Raji (cell line): Measurements from ENCODE around the gene SMIM36.

ENCODE experiments used
- POLR2A ChIP-seq: IDR thresholded peaks from 2 replicates; pipeline ENCODE4 v1.6.1; 2011; ENCODE audit warnings: low read depth, low read length, control low read depth; ENCODE audit not compliant: insufficient read depth

Gene SMIM36

DNA sequence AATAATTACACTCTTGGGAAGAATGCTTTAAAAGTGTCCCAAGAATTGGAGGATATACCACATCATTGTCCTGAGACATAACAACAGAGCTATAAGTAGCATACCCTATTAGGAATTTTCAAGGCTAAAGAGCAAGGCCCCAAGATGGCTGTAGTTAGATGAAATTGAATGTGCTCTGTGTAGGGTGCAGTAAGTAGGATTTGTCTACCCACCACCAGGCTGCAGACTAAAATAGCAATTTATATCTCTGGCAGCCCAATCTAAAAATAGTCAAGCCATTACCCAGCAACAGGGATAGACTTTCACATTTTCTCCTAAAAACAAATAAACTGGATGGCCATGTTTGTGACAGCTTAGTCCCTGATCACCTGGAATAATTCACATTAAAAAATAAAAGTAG, 95.3 kb downstream of the SMIM36 start:
- TF ChIP-seq POLR2A, result no peak

DNA sequence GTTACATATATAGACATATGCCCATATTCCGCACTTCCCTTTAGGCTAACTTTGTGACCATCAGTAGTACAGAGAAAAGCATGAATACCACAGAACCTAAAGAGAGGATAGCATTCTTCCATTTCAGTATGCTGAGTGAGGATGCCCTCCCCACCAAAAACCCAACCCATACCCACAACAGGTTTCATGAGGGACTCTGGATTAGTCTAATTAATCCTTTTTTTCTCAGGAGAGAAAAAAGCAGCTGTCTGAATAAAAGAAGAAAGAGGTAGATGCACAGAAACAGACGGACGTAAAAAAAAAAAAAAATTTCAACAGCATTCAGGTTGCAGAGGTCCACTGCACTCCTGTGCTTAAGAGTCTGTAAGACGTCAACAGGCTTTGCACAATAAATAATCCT, 96.3 kb downstream of the SMIM36 start:
- TF ChIP-seq POLR2A, result no peak

DNA sequence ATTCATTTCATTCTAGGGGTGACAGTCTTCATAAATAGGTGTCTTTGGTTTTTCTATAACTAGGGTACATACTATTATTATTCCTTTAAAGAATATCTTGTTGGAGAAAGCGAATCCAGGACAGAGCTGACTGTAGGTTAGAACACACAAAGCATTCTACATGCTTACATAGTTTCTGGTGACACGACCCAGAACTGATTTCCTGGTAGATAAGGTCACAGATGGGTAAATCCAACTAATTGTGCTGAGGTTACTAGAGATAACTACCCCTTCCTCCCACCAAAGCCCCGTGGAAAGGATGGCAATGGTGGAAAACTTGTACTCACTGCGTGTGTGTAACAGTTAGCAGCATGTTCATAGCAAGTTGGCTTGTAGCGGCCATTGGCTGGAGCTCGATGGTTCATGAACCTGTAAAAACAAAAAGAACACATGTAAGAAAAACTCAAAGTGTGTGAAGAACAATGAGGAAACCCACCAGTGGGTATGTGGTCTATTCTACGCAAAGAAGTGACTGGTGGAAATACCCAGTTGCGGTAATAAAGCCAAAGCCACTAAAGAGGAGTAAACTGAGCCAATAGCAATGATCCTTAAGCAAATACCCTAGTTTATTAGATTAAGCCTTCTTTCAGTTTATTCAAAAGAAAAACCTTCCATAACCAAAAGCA, 97.3 kb downstream of the SMIM36 start:
- TF ChIP-seq POLR2A, result no peak

DNA sequence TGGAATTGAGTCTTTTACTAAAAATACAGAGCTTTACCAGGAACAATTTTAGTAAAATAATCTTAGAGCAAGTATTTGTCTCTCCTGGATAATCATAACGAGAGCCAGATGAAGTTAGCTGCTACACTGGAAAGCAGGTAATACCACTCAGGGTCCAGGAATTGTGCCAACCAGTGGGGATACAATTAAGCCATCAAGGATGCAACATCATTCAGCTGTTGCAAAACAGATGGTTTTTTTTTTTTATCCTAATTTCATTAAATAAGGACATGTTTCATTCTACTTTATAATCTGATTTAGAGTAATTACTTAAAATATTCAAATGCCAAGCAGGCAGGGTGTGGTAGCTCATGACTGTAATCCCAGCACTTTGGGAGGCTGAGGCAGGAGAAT, 99.8 kb downstream of the SMIM36 start:
- no peak for TF ChIP-seq POLR2A

DNA sequence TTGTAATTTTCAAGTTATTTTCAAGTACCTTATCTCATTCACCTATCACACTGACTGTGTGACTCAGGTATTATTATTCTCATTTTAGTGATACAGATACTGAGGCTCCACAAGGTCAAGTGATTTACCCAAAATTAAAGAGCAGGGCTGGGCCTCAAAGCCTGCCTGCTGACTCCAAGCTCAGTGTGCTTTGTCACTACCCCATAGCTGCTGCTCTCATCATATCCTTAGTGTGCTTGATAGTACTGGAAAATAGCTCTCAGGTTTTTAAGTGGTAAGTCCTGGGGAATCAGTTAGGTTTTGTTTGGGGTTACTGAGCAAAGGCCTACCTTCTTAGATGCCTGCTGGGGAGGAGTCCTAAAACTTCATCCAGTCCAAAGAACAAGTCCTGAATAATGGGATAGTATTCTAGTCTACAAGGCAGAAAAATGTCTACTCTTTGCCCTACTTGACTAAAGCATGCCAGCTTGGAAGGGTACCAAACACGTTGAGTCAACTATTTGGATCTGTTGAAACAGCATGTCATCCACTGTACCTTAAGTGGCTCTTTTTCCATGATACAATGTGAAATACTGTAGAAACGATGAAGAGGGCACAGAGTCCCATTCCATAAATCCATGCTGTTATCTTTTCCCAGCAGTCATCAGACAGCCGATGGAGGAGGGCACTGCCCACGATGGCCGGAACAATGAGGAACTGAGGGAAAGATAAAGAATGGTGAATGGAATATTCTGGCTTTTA, 100.4 kb downstream of the SMIM36 start:
- no peak for TF ChIP-seq POLR2A

DNA sequence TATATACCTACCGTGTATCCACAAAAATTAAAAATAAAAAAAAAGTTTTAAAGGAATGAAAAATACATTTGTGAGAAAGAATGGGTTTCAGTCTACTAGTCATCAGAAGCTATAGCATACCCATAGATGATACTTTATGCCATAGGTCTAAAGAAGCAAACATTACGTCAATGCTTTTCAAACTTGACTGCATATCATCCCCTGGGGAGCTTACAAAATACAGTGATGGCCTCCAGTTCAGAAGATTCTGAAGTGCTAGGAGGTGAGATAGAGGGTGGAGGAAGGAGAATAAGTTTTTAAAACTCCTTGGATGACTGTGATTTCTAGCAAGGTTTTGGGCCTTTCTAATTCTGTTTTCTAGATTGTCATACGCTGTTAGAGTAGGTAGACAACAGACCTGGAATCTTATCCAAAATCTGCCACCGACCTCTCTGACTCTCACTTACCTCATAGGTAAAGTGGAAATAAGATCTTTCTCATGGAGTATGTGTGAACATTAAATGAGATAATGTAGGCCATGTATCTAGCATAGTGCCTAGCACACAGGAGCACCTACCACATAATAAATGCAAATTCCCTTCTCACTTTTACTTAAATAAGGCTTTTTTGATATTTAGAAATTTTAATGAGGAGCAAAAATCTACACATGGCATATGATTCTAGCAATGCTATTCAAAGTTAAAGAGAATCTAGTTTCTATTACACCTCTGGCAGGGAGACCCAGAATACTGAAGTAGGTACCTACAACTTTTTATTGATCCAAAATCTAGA, 102.0 kb downstream of the SMIM36 start:
- TF ChIP-seq POLR2A, result no peak

DNA sequence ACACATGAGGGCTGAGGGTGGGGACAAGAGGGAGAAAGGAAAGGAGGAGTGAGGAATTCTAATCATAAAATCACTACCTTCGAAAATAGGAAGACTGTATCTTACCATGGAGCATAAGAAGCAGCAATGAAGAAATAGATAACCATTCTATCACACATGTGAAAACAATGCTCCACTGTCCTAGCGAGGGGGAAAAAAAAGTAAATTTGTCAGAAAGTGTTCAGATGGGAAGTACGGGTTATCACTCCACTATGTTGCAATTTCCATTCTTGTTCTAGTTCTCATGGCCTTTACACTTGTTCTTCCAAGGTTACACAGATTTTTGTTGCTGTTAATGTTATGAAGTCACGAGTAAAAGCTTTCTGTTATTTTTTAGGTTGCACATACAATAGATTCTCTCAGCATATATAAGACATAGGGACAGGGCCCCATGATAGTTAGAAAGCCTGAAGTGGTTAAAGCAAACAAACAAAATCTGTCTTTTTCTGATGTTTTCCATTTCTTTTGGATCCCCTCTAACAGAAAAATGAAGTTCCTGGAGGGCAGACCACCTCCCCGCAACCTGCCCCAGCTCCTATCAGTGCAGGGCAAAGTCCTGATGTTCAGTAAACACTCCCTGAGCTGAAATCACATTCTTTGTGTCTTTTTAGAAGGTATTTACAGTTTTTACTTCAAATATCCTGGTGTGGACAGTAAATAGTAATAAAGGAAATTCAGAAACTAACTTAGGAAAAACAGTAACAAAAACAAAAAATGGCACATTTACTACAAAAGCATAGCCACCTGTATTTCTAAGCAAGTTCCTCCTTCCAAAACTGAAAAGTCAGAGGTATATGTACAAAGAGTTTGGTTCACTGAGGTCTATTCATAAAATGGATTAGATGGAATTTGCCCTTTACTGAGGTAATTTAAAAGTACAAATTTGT, 103.3 kb downstream of the SMIM36 start:
- no peak for TF ChIP-seq POLR2A

DNA sequence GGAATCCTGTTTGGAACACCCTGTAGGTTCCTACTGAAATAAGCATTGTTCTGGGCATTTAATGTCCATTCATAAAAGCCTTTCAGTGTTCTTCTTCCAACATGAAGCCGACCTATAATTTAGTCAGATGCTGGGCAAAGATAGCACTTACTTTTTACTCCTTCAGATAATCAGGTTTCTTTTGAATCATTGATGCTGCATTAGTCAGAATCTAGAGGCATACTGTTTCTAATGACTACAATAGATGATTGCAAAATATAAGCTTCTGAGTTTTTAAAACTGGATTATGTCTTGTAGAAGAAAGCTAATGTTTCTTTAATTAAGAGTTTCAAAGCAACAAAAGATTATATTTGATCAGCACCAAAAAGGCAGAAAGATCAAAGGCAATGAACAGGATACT, 105.7 kb downstream of the SMIM36 start:
- TF ChIP-seq POLR2A, result no peak

DNA sequence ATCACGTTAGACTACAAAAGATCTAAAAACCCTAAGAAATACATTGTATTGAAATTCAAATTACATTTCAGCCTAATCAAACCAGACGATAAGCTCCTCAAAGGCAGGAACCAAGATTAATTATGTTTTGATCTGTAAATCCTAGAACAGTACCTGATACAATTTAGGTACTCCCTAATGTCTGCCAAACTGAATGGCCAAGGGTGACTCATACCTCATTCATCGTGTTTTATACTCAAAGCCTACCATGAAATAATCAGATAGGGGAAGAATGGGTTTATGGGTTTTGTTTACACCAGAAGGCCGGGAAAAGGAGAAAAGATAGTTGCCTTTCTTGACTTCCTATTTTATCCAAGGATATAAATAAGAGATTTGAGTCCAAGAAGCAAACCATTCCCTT, 108.9 kb downstream of the SMIM36 start:
- no peak for TF ChIP-seq POLR2A
